Measurements from ENCODE around the gene WDCP.
A peak's percentile ranks its signal among the peaks of the same experiment; 100 is the strongest.

Gene WDCP

GRCh38 chr2:23992931-23993330 lies 54.3 kb downstream of the WDCP start:
- no peak for DNase-seq (ENCODE audit: low read depth)
- TF ChIP-seq, protein P1, sequence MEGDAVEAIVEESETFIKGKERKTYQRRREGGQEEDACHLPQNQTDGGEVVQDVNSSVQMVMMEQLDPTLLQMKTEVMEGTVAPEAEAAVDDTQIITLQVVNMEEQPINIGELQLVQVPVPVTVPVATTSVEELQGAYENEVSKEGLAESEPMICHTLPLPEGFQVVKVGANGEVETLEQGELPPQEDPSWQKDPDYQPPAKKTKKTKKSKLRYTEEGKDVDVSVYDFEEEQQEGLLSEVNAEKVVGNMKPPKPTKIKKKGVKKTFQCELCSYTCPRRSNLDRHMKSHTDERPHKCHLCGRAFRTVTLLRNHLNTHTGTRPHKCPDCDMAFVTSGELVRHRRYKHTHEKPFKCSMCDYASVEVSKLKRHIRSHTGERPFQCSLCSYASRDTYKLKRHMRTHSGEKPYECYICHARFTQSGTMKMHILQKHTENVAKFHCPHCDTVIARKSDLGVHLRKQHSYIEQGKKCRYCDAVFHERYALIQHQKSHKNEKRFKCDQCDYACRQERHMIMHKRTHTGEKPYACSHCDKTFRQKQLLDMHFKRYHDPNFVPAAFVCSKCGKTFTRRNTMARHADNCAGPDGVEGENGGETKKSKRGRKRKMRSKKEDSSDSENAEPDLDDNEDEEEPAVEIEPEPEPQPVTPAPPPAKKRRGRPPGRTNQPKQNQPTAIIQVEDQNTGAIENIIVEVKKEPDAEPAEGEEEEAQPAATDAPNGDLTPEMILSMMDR (IDR thresholded peaks at IDR 0.05; ENCODE audit: control insufficient read depth, extremely low read depth, insufficient read depth) = no peak
- no peak overlapping the region for H3K4me3 ChIP-seq (ENCODE audit: low read depth, low read length)

DNA sequence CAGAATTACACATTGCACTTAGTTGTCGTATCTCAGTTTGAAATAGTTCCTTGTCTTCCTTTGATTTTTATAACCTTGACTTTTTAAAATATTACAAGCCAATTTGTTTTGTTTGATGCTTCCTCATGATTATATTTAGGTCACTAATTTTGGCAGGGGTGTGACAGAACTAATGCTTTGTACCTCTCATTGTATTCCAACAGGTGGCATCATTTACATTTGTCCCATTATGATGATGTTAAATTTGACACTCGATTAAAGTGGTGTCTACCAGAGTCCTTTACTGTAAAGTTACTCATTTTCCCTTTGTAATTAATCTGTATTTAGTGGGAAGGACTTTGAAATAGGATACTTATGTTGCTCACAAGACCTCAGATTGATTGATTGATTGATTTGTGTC lies 58.8 kb downstream of the WDCP start:
- TF ChIP-seq, protein P1 (IDR thresholded peaks at IDR 0.05; ENCODE audit: control insufficient read depth, extremely low read depth, insufficient read depth) = peak; percentile 58
- no peak overlapping the region for H3K4me3 ChIP-seq (ENCODE audit: low read depth, low read length)
- DNase-seq (ENCODE audit: low read depth) = peak; percentile 21
